LNCaP clone FGC (cell line): Measurements from ENCODE around the gene SYTL3.
"Not testable (repeated sequence)": the region's sequence is repeated elsewhere in the genome, so short reads cannot be mapped to it uniquely, and the experiment has no call there.

Experiments used
- DNase-seq: peaks from one replicate; pipeline ENCODE4 v3.0.0-alpha.2; 2011; ENCODE audit warnings: low read depth
- H3K4me3 ChIP-seq: 2 replicates; pipeline ENCODE4 v1.5.1; 2011; ENCODE audit warnings: mild to moderate bottlenecking, low read depth, low read length, control low read depth
- TF ChIP-seq, protein P1 (sequence below): IDR thresholded peaks from 2 replicates; pipeline ENCODE4 v1.5.1; 2012; ENCODE audit warnings: mild to moderate bottlenecking; ENCODE audit not compliant: control insufficient read depth, insufficient read depth; ENCODE audit errors: extremely low read depth

SYTL3 gene

GRCh38 chr6:158669145-158670035, 19.5 kb downstream of the SYTL3 start:
- H3K4me3 ChIP-seq: no peak overlapping the region
- no peak for DNase-seq
- TF ChIP-seq, protein P1, sequence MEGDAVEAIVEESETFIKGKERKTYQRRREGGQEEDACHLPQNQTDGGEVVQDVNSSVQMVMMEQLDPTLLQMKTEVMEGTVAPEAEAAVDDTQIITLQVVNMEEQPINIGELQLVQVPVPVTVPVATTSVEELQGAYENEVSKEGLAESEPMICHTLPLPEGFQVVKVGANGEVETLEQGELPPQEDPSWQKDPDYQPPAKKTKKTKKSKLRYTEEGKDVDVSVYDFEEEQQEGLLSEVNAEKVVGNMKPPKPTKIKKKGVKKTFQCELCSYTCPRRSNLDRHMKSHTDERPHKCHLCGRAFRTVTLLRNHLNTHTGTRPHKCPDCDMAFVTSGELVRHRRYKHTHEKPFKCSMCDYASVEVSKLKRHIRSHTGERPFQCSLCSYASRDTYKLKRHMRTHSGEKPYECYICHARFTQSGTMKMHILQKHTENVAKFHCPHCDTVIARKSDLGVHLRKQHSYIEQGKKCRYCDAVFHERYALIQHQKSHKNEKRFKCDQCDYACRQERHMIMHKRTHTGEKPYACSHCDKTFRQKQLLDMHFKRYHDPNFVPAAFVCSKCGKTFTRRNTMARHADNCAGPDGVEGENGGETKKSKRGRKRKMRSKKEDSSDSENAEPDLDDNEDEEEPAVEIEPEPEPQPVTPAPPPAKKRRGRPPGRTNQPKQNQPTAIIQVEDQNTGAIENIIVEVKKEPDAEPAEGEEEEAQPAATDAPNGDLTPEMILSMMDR: no peak

GRCh38 chr6:158672119-158672518, 22.3 kb downstream of the SYTL3 start:
- not testable (repeated sequence) for DNase-seq, H3K4me3 ChIP-seq

GRCh38 chr6:158672726-158673125, 22.9 kb downstream of the SYTL3 start:
- TF ChIP-seq, protein P1: no peak
- H3K4me3 ChIP-seq: no peak overlapping the region
- DNase-seq: no peak

GRCh38 chr6:158674342-158675131, 24.7 kb downstream of the SYTL3 start:
- DNase-seq: no peak
- no peak overlapping the region for H3K4me3 ChIP-seq
- TF ChIP-seq, protein P1: no peak

DNA sequence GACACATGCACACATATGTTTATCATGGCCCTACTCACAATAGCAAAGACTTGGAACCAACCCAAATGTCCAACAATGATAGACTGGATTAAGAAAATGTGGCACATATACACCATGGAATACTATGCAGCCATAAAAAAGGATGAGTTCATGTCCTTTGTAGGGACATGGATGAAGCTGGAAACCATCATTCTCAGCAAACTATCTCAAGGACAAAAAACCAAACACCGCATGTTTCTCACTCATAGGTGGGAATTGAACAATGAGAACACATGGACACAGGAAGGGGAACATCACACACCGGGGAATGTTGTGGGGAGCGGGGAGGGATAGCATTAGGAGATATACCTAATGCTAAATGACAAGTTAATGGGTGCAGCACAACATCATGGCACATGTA, 27.2 kb downstream of the SYTL3 start:
- DNase-seq, H3K4me3 ChIP-seq: not testable (repeated sequence)

DNA sequence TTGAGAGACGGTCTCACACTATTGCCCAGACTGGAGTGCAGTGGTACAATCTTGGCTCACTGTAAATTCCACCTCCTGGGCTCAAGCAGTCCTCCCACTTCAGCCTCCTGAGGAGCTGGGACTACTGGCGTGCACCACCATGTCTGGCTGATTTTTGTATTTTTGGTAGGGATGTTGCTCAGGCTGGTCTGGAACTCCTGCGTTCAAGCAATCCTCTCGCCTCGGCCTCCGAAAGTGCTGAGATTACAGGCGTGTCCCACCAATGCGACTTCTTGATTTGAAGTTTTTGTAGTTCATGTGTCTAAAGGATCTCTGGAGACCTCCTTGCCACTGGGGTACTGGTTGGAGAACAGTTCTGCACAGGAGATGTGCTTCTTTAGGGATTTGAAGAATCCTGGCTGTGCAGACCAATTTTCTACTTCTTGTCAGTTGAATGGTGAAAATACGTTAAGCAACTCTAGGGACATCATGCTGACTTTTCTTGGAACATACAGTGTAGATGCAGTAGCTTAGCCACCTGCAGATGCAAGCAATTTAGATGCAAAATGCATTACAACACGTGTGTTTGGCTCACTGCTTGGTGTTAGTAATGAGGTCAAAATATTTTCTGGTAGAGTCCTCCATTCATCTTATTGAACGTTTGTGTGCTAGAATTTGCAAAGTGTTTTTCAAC, 28.2 kb downstream of the SYTL3 start:
- DNase-seq: no peak
- TF ChIP-seq, protein P1: no peak
- no peak overlapping the region for H3K4me3 ChIP-seq

GRCh38 chr6:158680015-158680414, 30.2 kb downstream of the SYTL3 start:
- TF ChIP-seq, protein P1: no peak

More at GRCh38 chr6:158680015-158680414, 30.2 kb downstream of the SYTL3 start:
- DNase-seq: no peak
- no peak overlapping the region for H3K4me3 ChIP-seq
